Fibroblast of skin of scalp (primary cell): ENCODE measurements around the gene PRPH. TPM values are rescaled to one million over a fixed set of nuclear protein-coding genes. Genes with fewer than 3 reads are reported as not detected.
"Not testable (repeated sequence)": the region's sequence is repeated elsewhere in the genome, so short reads cannot be mapped to it uniquely, and the experiment has no call there.

Experiments
- DNase-seq: peaks from one replicate; pipeline ENCODE4 v3.0.0-alpha.2; 2013
- polyA plus RNA-seq, 2 experiments: library from polyadenylated mRNA; unstranded; fragments of 120-200 nt; gene quantifications; one replicate each; pipeline ENCODE4 v1.2.1, GENCODE V29; 2013; ENCODE audit not compliant: insufficient read length in 2 of 2

Gene PRPH
- 0.23 TPM for polyA plus RNA-seq (2013, experiment 1 of 2; ENCODE audit: insufficient read length)
- polyA plus RNA-seq (2013, experiment 2 of 2; ENCODE audit: insufficient read length): 0.46 TPM

GRCh38 chr12:49295082-49295936, at the start of gene PRPH:
PRPH (plus strand) TSS chr12:49295147; CDS start chr12:49295201, 54 bp downstream.
- DNase-seq: no peak

- DNase-seq: no peak
These were observed 43.6 kb upstream of the PRPH start for GRCh38 chr12:49251357-49251756.

- no peak for DNase-seq
These were observed 41.8 kb upstream of the PRPH start for GRCh38 chr12:49253033-49253623.

GRCh38 chr12:49255456-49255855, 39.5 kb upstream of the PRPH start:
- DNase-seq: not testable (repeated sequence)

- no peak for DNase-seq
These were observed 38.9 kb upstream of the PRPH start for GRCh38 chr12:49255857-49256637.

- DNase-seq: not testable (repeated sequence)
These were observed 37.3 kb upstream of the PRPH start for GRCh38 chr12:49257508-49258184.

GRCh38 chr12:49259452-49259851, 35.5 kb upstream of the PRPH start:
- no peak for DNase-seq

GRCh38 chr12:49260166-49260565, 34.8 kb upstream of the PRPH start:
- DNase-seq: peak; percentile 47

- DNase-seq: no peak
These were observed 34.2 kb upstream of the PRPH start for GRCh38 chr12:49260571-49261363.

- DNase-seq: peak; percentile 53
These were observed 33.2 kb upstream of the PRPH start for GRCh38 chr12:49261721-49262120.

- DNase-seq: no peak
These were observed 31.6 kb upstream of the PRPH start for GRCh38 chr12:49263400-49263763.

- no peak for DNase-seq
These were observed 30.5 kb upstream of the PRPH start for GRCh38 chr12:49264466-49264872.

GRCh38 chr12:49264873-49265792, 29.8 kb upstream of the PRPH start, which contains the start of gene TUBA1C:
TUBA1C (plus strand) TSS chr12:49265082; CDS start chr12:49265182, 100 bp downstream.
- peak; percentile 95 for DNase-seq

- not testable (repeated sequence) for DNase-seq
These were observed 25.8 kb upstream of the PRPH start for GRCh38 chr12:49269191-49269590.

- DNase-seq: no peak
These were observed 21.9 kb upstream of the PRPH start for GRCh38 chr12:49272790-49273725.

GRCh38 chr12:49273726-49274395, 21.1 kb upstream of the PRPH start:
- no peak for DNase-seq

- no peak for DNase-seq
These were observed 20.4 kb upstream of the PRPH start for GRCh38 chr12:49274396-49275069.
